Suppressor macrophage (primary cell): ENCODE data around the gene STYK1.
"Not testable (repeated sequence)": the region's sequence is repeated elsewhere in the genome, so short reads cannot be mapped to it uniquely, and the experiment has no call there.

Experiments used
- DNase-seq, 4 experiments: peaks; one replicate each; pipeline ENCODE4 v3.0.0-alpha.2; 2020 to 2022

STYK1 gene

GRCh38 chr12:10618338-10618987 lies 55.4 kb downstream of the STYK1 start:
- no peak for DNase-seq

- no peak for DNase-seq
Measured at GRCh38 chr12:10617863-10618262, 56.0 kb downstream of the STYK1 start.

- DNase-seq = peak in 2 of 4 experiments; percentile 7 to 10
Measured at GRCh38 chr12:10615532-10615931, 58.3 kb downstream of the STYK1 start.

- no peak for DNase-seq
Measured at GRCh38 chr12:10614056-10614370, 59.8 kb downstream of the STYK1 start.

GRCh38 chr12:10613349-10614055 lies 60.4 kb downstream of the STYK1 start, which contains the start of gene MAGOHB:
MAGOHB (minus strand) TSS chr12:10613609; CDS start chr12:10613532, 77 bp downstream.
- peak; percentile 98 to 99 (median 98) for DNase-seq

GRCh38 chr12:10612984-10613348 lies 60.9 kb downstream of the STYK1 start:
- DNase-seq = peak in 2 of 4 experiments; percentile 2

- no peak for DNase-seq
Measured at GRCh38 chr12:10612110-10612509, 61.7 kb downstream of the STYK1 start.

GRCh38 chr12:10611258-10611657 lies 62.6 kb downstream of the STYK1 start:
- not testable (repeated sequence) for DNase-seq

- no peak for DNase-seq
Measured at GRCh38 chr12:10610188-10610587, 63.7 kb downstream of the STYK1 start.

GRCh38 chr12:10607885-10608458 lies 65.9 kb downstream of the STYK1 start:
- peak in 3 of 4 experiments; percentile 4 to 15 (median 13) for DNase-seq

- no peak for DNase-seq
Measured at GRCh38 chr12:10601860-10602259, 72.0 kb downstream of the STYK1 start.

- DNase-seq = no peak
Measured at GRCh38 chr12:10600988-10601387, 72.9 kb downstream of the STYK1 start.

GRCh38 chr12:10595881-10596280 lies 78.0 kb downstream of the STYK1 start:
- DNase-seq = no peak

GRCh38 chr12:10590966-10591365 lies 82.9 kb downstream of the STYK1 start:
- DNase-seq = no peak

- DNase-seq = no peak
Measured at GRCh38 chr12:10584415-10584814, 89.4 kb downstream of the STYK1 start.

GRCh38 chr12:10582704-10583103 lies 91.1 kb downstream of the STYK1 start:
- no peak for DNase-seq

- not testable (repeated sequence) for DNase-seq
Measured at GRCh38 chr12:10582133-10582532, 91.7 kb downstream of the STYK1 start.

- DNase-seq = no peak
Measured at GRCh38 chr12:10574307-10574706, 99.5 kb downstream of the STYK1 start.

GRCh38 chr12:10572021-10572490 lies 101.8 kb downstream of the STYK1 start:
- DNase-seq = peak in 2 of 4 experiments; percentile 4 to 11

- no peak for DNase-seq
Measured at GRCh38 chr12:10571141-10571540, 102.7 kb downstream of the STYK1 start.
